Stimulated activated CD8-positive, alpha-beta memory T cell treated with anti-CD3 and anti-CD28 coated beads, Interleukin-12 subunit alpha, Interleukin-12 subunit beta, amount 100 ng/mL, for 4 hours (primary cell): ENCODE results near the gene VSX2.
"Not testable (repeated sequence)": the region's sequence is repeated elsewhere in the genome, so short reads cannot be mapped to it uniquely, and the experiment has no call there.

Experiments used
- DNase-seq: peaks from one replicate; pipeline ENCODE4 v3.0.0-alpha.2; 2020; ENCODE audit warnings: low read depth

Gene VSX2

GRCh38 chr14:74260525-74261233 is 21.4 kb downstream of the VSX2 start:
- no peak for DNase-seq

- DNase-seq: no peak
Measured at GRCh38 chr14:74261288-74261687, 22.0 kb downstream of the VSX2 start.

GRCh38 chr14:74262076-74262475 is 22.8 kb downstream of the VSX2 start:
- DNase-seq: no peak

GRCh38 chr14:74263181-74263580 is 23.9 kb downstream of the VSX2 start:
- no peak for DNase-seq

GRCh38 chr14:74263921-74264320 is 24.7 kb downstream of the VSX2 start:
- DNase-seq: no peak

GRCh38 chr14:74265301-74265965 is 26.2 kb downstream of the VSX2 start:
- no peak for DNase-seq

- DNase-seq: no peak
Measured at GRCh38 chr14:74267588-74267987, 28.3 kb downstream of the VSX2 start.

GRCh38 chr14:74270382-74271177 is 31.3 kb downstream of the VSX2 start:
- not testable (repeated sequence) for DNase-seq

- no peak for DNase-seq
Measured at GRCh38 chr14:74271365-74271764, 32.1 kb downstream of the VSX2 start.

- no peak for DNase-seq
Measured at GRCh38 chr14:74275241-74275841, 36.1 kb downstream of the VSX2 start.

GRCh38 chr14:74278080-74278479 is 38.8 kb downstream of the VSX2 start:
- no peak for DNase-seq

GRCh38 chr14:74281069-74281468 is 41.8 kb downstream of the VSX2 start:
- DNase-seq: no peak

GRCh38 chr14:74286736-74287135 is 47.5 kb downstream of the VSX2 start:
- no peak for DNase-seq

- no peak for DNase-seq
Measured at GRCh38 chr14:74289801-74290200, 50.6 kb downstream of the VSX2 start.

- no peak for DNase-seq
Measured at GRCh38 chr14:74290415-74290814, 51.2 kb downstream of the VSX2 start.

GRCh38 chr14:74292061-74292460 is 52.8 kb downstream of the VSX2 start:
- no peak for DNase-seq

GRCh38 chr14:74293606-74294005 is 54.4 kb downstream of the VSX2 start:
- DNase-seq: no peak

- no peak for DNase-seq
Measured at GRCh38 chr14:74296037-74296467, 56.8 kb downstream of the VSX2 start.

- no peak for DNase-seq
Measured at GRCh38 chr14:74297986-74298385, 58.7 kb downstream of the VSX2 start.

GRCh38 chr14:74299061-74299545 is 59.9 kb downstream of the VSX2 start:
- DNase-seq: no peak

GRCh38 chr14:74301594-74302151 is 62.4 kb downstream of the VSX2 start:
- DNase-seq: no peak

GRCh38 chr14:74302152-74302628 is 62.9 kb downstream of the VSX2 start:
- DNase-seq: no peak
